ENCODE measurements around the gene ABLIM2. TPM values are rescaled to one million over a fixed set of nuclear protein-coding genes. Genes with fewer than 3 reads are reported as not detected.

ABLIM2 gene
- total and polyA plus RNA-seq, 2 of the 8 experiments (the other 6 are each of a cell fraction or from before 2014, with no cell fraction given): 2.8 to 3.0 TPM

- no peak for TF ChIP-seq PHF8 (conservative IDR thresholded peaks at IDR 0.05; ENCODE audit: low read depth, low read length)
These were observed 109.5 kb downstream of the ABLIM2 start (continued) for GRCh38 chr4:8048856-8049676.

Measured in H1 (cell line).